Ascending aorta (tissue), 2 donors: ENCODE data around the gene BBOX1. TPM values are rescaled to one million over a fixed set of nuclear protein-coding genes. Genes with fewer than 3 reads are reported as not detected.

ENCODE experiments used
- DNase-seq, 2 donors: peaks; one replicate each; pipeline ENCODE4 v3.0.0-alpha.2; 2019; ENCODE audit warnings: low spot score in 2 of 2
- H3K27ac ChIP-seq, 2 donors: fragments of 200-600 bp; sonication (generic); one replicate each; pipeline ENCODE4 v1.5.1; 2016 to 2017; ENCODE audit warnings: mild to moderate bottlenecking in 1 of 2
- H3K27me3 ChIP-seq: fragments of 200-600 bp; sonication (generic); one replicate; pipeline ENCODE4 v1.5.1; 2017
- H3K36me3 ChIP-seq, 2 donors: fragments of 200-600 bp; sonication (generic); one replicate each; pipeline ENCODE4 v1.5.1; 2016
- H3K4me1 ChIP-seq, 2 donors: fragments of 200-600 bp; sonication (generic); one replicate each; pipeline ENCODE4 v1.5.1; 2016 to 2017; ENCODE audit warnings: mild to moderate bottlenecking in 1 of 2
- H3K4me3 ChIP-seq, 2 donors: fragments of 200-600 bp; sonication (generic); one replicate each; pipeline ENCODE4 v1.5.1; 2016 to 2017; ENCODE audit warnings: mild to moderate bottlenecking in 1 of 2
- H3K9me3 ChIP-seq, 2 donors: fragments of 200-600 bp; sonication (generic); one replicate each; pipeline ENCODE4 v1.5.1; 2016
- CTCF ChIP-seq, 3 experiments: fragments of 200-600 bp in 2 of 3; fragments of 450-650 bp in 1 of 3; sonication (generic) in 2 of 3; IDR thresholded peaks; one replicate each; pipeline ENCODE4 v1.5.1; 2016 to 2019; ENCODE audit warnings: antibody characterized with exemption in 3 of 3, mild to moderate bottlenecking in 1 of 3, moderate library complexity in 1 of 3
- intact Hi-C: fragments of 100-400 bp; cut with DNase I; formaldehyde crosslinking; loops from one replicate; pipeline ENCODE4 v1.15.1; 2023
- total RNA-seq: library from RNA; depleted of rRNA; stranded (reverse); fragments of >200 nt; gene quantifications from one replicate; pipeline ENCODE4 v1.1.0, GENCODE V29; 2016

The BBOX1 gene
- total RNA-seq, 1 donor from 2014 or later = not detected

DNA sequence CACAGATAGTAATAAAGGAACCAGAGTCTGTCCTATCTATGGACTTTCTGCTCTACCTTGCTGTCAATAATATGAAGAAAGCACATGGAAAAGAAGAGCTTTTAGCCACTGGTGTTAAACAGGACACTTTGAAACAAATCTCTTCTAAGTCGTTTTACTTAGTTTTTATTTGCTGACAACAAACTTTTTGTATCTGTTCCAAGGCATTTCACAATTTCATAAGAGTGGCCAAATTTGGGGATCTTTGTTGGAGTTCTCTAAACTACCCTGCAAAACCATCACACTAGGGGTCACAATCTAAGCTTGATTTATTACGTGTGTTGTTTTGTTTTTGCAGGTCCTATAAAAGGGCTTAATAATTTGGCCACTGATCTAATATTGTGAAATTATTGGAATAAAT is 54.4 kb downstream of the BBOX1 start:
- H3K27ac ChIP-seq = no peak overlapping the region
- intact Hi-C loops = loop anchor here (5.0 kb wide), 1 partner anchor 47 kb away; no protein-coding TSS in a partner anchor
- peaks cover 0 to 6% of the 10 kb centered on the region in 2 donors for H3K4me1 ChIP-seq
- H3K4me3 ChIP-seq = no peak overlapping the region
- peaks cover 0 to 5% of the 10 kb centered on the region in 2 donors for H3K9me3 ChIP-seq
- no peak for TF ChIP-seq CTCF (IDR thresholded peaks at IDR 0.05)
- no peaks in the 10 kb centered on the region for H3K36me3 ChIP-seq
- H3K27me3 ChIP-seq = no peaks in the 10 kb centered on the region
- no peak for DNase-seq

GRCh38 chr11:27095887-27096286 is 55.3 kb downstream of the BBOX1 start:
- DNase-seq = no peak
- Histone ChIP-seq H3K9me3 (no peaks in the 10 kb centered on the region), H3K4me3 (no peak overlapping the region), H3K27ac (no peak overlapping the region), H3K4me1 (peaks cover 0 to 6% of the 10 kb centered on the region in 2 donors), H3K27me3 (no peaks in the 10 kb centered on the region), H3K36me3 (no peaks in the 10 kb centered on the region)
- intact Hi-C loops = loop anchor here (5.0 kb wide), 1 partner anchor 46 kb away; no protein-coding TSS in a partner anchor
- TF ChIP-seq CTCF (IDR thresholded peaks at IDR 0.05) = no peak

GRCh38 chr11:27097551-27097950 is 56.9 kb downstream of the BBOX1 start:
- H3K9me3 ChIP-seq = no peaks in the 10 kb centered on the region
- TF ChIP-seq CTCF (IDR thresholded peaks at IDR 0.05) = no peak
- H3K4me1 ChIP-seq = peaks cover 0 to 6% of the 10 kb centered on the region in 2 donors
- H3K4me3 ChIP-seq = no peak overlapping the region
- no peak for DNase-seq
- H3K36me3 ChIP-seq = no peaks in the 10 kb centered on the region
- H3K27ac ChIP-seq = no peak overlapping the region
- H3K27me3 ChIP-seq = no peaks in the 10 kb centered on the region
- intact Hi-C loops = loop anchor here (5.0 kb wide), 1 partner anchor 45 kb away; no protein-coding TSS in a partner anchor

GRCh38 chr11:27100534-27100933 is 59.9 kb downstream of the BBOX1 start:
- no peak for DNase-seq
- Histone ChIP-seq H3K27me3 (no peaks in the 10 kb centered on the region), H3K4me1 (peaks cover 0 to 3% of the 10 kb centered on the region in 2 donors), H3K27ac (no peak overlapping the region), H3K36me3 (no peaks in the 10 kb centered on the region), H3K4me3 (no peak overlapping the region), H3K9me3 (no peaks in the 10 kb centered on the region)
- no peak for TF ChIP-seq CTCF (IDR thresholded peaks at IDR 0.05)
- intact Hi-C loops = no loop called here

- H3K27me3 ChIP-seq = no peaks in the 10 kb centered on the region
- no peak overlapping the region for H3K27ac ChIP-seq
- no peaks in the 10 kb centered on the region for H3K4me1 ChIP-seq
- no peak overlapping the region for H3K4me3 ChIP-seq
- intact Hi-C loops = no loop called here
- no peak for TF ChIP-seq CTCF (IDR thresholded peaks at IDR 0.05)
- H3K9me3 ChIP-seq = no peaks in the 10 kb centered on the region
- H3K36me3 ChIP-seq = no peaks in the 10 kb centered on the region
- no peak for DNase-seq
These were observed 66.9 kb downstream of the BBOX1 start for GRCh38 chr11:27107548-27107947.

- Histone ChIP-seq H3K4me1 (no peaks in the 10 kb centered on the region), H3K9me3 (no peaks in the 10 kb centered on the region), H3K36me3 (no peaks in the 10 kb centered on the region), H3K27ac (no peak overlapping the region), H3K27me3 (no peaks in the 10 kb centered on the region), H3K4me3 (no peak overlapping the region)
- TF ChIP-seq CTCF (IDR thresholded peaks at IDR 0.05) = no peak
- intact Hi-C loops = no loop called here
- DNase-seq = no peak
These were observed 68.2 kb downstream of the BBOX1 start for GRCh38 chr11:27108809-27109208.
